Neural crest cell (in vitro differentiated cells): ENCODE results near the gene FSHR. TPM values are rescaled to one million over a fixed set of nuclear protein-coding genes. Genes with fewer than 3 reads are reported as not detected.

Source experiments
- DNase-seq: peaks from one replicate; pipeline ENCODE4 v3.0.0; 2021; ENCODE audit warnings: low read depth, mixed read lengths, low spot score
- H3K27ac Mint-ChIP-seq: one replicate; pipeline ENCODE4 v1.8.0; 2021; ENCODE audit warnings: mild to moderate bottlenecking, mixed read lengths; ENCODE audit not compliant: unreplicated experiment
- H3K27me3 Mint-ChIP-seq: 2 replicates; pipeline ENCODE4 v1.8.0; 2021; ENCODE audit warnings: low read depth, mild to moderate bottlenecking, mixed read lengths
- H3K36me3 Mint-ChIP-seq: 2 replicates; pipeline ENCODE4 v1.8.0; 2021; ENCODE audit warnings: low read depth, mild to moderate bottlenecking, mixed read lengths
- H3K4me1 Mint-ChIP-seq: 2 replicates; pipeline ENCODE4 v1.8.0; 2021; ENCODE audit warnings: mixed read lengths
- H3K4me3 Mint-ChIP-seq: one replicate; pipeline ENCODE4 v1.8.0; 2021; ENCODE audit warnings: mild to moderate bottlenecking, mixed read lengths
- H3K9me3 Mint-ChIP-seq: 2 replicates; pipeline ENCODE4 v1.8.0; 2021; ENCODE audit warnings: mixed read lengths
- CTCF ChIP-seq: fragments of 200-600 bp; sonication (generic); conservative IDR thresholded peaks from 2 replicates; pipeline ENCODE4 v1.5.0; 2021; ENCODE audit warnings: antibody characterized with exemption, mild to moderate bottlenecking
- total RNA-seq: library from RNA; stranded (reverse); gene quantifications from 2 replicates; pipeline ENCODE4 v1.2.1, GENCODE V29; 2021

The FSHR gene
- total RNA-seq, 1 donor from 2014 or later = not detected

- no peak overlapping the region for H3K27ac Mint-ChIP-seq
- H3K4me3 Mint-ChIP-seq = no peak overlapping the region
- H3K9me3 Mint-ChIP-seq = no peaks in the 10 kb centered on the region
- H3K4me1 Mint-ChIP-seq = peaks cover 11% of the 10 kb centered on the region
- DNase-seq = no peak
- TF ChIP-seq CTCF = peak; percentile 42
- H3K27me3 Mint-ChIP-seq = no peaks in the 10 kb centered on the region
- no peaks in the 10 kb centered on the region for H3K36me3 Mint-ChIP-seq
Measured at GRCh38 chr2:49044350-49045079, 109.8 kb downstream of the FSHR start.

GRCh38 chr2:49043405-49043982 lies 110.8 kb downstream of the FSHR start:
- Mint-ChIP-seq H3K4me3 (no peak overlapping the region), H3K4me1 (peaks cover 15% of the 10 kb centered on the region), H3K9me3 (no peaks in the 10 kb centered on the region), H3K36me3 (no peaks in the 10 kb centered on the region), H3K27ac (no peak overlapping the region), H3K27me3 (no peaks in the 10 kb centered on the region)
- no peak for DNase-seq
- no peak for TF ChIP-seq CTCF

GRCh38 chr2:49042488-49042887 lies 111.8 kb downstream of the FSHR start:
- DNase-seq = no peak
- Mint-ChIP-seq H3K36me3 (no peaks in the 10 kb centered on the region), H3K4me1 (peaks cover 15% of the 10 kb centered on the region), H3K27ac (no peak overlapping the region), H3K9me3 (no peaks in the 10 kb centered on the region), H3K27me3 (no peaks in the 10 kb centered on the region), H3K4me3 (no peak overlapping the region)
- no peak for TF ChIP-seq CTCF

- no peak overlapping the region for H3K4me3 Mint-ChIP-seq
- H3K4me1 Mint-ChIP-seq = peaks cover 15% of the 10 kb centered on the region
- no peak for DNase-seq
- no peaks in the 10 kb centered on the region for H3K27me3 Mint-ChIP-seq
- H3K36me3 Mint-ChIP-seq = no peaks in the 10 kb centered on the region
- H3K9me3 Mint-ChIP-seq = no peaks in the 10 kb centered on the region
- no peak overlapping the region for H3K27ac Mint-ChIP-seq
- no peak for TF ChIP-seq CTCF
Measured at GRCh38 chr2:49041061-49041460, 113.3 kb downstream of the FSHR start.

- Mint-ChIP-seq H3K4me3 (no peak overlapping the region), H3K36me3 (no peaks in the 10 kb centered on the region), H3K9me3 (no peaks in the 10 kb centered on the region), H3K27me3 (no peaks in the 10 kb centered on the region), H3K4me1 (peaks cover 4% of the 10 kb centered on the region), H3K27ac (no peak overlapping the region)
- no peak for DNase-seq
- no peak for TF ChIP-seq CTCF
Measured at GRCh38 chr2:49037197-49037596, 117.1 kb downstream of the FSHR start.
